Transverse colon (tissue), 3 donors: ENCODE data around the gene ZNF217.

Experiments used
- EP300 ChIP-seq: sonication (generic); formaldehyde crosslinking; IDR thresholded peaks from one replicate; pipeline ENCODE4 v1.6.1; 2017; ENCODE audit warnings: antibody characterized with exemption, low read depth
- POLR2A ChIP-seq: fragments of 450-650 bp; IDR thresholded peaks from one replicate; pipeline ENCODE4 v1.6.1; 2016; ENCODE audit warnings: antibody characterized with exemption, mild to moderate bottlenecking, moderate library complexity
- TF ChIP-seq, protein P1 (sequence below), 5 experiments: fragments of 200-600 bp in 3 of 5; fragments of 450-650 bp in 2 of 5; sonication (generic) in 3 of 5; IDR thresholded peaks; 1 replicate in 2 of 5; 2 replicates in 3 of 5; pipeline ENCODE4 v1.5.1; 2016 to 2017; ENCODE audit warnings: antibody characterized with exemption in 5 of 5, inconsistent platforms in 3 of 5, mild to moderate bottlenecking in 2 of 5, moderate library complexity in 1 of 5

DNA sequence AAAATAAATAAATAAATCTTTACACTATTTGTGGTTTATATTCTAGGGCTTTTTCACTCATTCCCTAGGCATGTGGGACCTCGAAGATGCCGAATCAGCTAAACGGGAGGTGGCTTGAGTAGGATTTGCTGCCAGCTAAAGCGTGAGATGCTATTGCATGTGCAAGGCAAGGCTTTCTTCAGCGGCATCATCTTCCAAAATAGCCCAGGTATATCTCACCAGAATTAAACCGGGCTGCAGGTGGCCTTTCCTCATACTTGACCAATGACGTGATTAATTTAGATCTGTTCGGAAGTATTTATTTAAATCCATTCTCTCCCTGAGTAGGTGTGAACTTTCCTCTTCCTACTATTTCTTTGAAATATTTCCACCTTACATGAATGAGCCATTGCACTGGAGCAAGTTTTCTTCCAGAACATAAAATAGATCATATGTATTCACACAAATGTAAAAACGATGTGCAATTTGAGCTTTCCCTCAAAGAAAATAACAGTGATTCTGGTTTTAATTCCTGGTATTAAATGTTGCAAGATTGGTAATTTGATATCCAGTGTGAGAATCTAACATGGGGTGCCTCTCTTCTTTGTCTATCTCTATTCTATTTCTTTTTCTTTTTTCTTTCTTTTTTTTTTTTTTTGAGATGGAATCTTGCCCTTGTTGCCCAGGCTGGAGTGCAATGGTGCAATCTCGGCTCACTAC is 24.3 kb upstream of the ZNF217 start:
- TF ChIP-seq, protein P1, sequence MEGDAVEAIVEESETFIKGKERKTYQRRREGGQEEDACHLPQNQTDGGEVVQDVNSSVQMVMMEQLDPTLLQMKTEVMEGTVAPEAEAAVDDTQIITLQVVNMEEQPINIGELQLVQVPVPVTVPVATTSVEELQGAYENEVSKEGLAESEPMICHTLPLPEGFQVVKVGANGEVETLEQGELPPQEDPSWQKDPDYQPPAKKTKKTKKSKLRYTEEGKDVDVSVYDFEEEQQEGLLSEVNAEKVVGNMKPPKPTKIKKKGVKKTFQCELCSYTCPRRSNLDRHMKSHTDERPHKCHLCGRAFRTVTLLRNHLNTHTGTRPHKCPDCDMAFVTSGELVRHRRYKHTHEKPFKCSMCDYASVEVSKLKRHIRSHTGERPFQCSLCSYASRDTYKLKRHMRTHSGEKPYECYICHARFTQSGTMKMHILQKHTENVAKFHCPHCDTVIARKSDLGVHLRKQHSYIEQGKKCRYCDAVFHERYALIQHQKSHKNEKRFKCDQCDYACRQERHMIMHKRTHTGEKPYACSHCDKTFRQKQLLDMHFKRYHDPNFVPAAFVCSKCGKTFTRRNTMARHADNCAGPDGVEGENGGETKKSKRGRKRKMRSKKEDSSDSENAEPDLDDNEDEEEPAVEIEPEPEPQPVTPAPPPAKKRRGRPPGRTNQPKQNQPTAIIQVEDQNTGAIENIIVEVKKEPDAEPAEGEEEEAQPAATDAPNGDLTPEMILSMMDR (IDR thresholded peaks at IDR 0.05) = no peak
- TF ChIP-seq POLR2A = no peak
- TF ChIP-seq EP300 = no peak
